ENCODE results near the gene LIN28B.

Gene LIN28B, protein sequence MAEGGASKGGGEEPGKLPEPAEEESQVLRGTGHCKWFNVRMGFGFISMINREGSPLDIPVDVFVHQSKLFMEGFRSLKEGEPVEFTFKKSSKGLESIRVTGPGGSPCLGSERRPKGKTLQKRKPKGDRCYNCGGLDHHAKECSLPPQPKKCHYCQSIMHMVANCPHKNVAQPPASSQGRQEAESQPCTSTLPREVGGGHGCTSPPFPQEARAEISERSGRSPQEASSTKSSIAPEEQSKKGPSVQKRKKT

DNA sequence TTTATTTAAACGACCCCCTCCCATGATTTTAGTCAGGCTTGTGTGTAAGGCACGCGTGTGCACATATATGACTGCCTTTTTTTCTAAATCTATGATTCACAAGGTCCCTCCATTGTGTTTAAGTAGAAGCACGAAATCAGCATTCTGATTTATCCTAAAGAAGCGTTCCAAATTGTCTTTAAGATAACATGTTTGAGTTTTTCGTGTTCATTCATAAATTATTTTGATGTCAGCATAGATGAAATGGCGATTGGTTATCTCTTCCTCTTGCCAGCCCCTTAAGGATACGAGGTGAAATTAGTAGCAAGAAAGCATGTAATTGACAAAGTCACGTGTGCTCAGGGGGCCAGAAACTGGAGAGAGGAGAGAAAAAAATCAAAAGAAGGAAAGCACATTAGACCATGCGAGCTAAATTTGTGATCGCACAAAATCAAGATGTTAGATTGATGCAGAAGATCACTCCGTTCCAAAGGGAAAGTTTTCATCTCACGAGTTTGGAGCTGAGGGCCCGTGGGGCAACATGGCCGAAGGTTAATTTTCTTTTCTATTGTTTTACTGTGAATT is at the start of gene LIN28B:
Gene LIN28B (plus strand): TSS at position 377 of the 564 bp plus-strand sequence. CDS start 144 bp downstream, at position 521.
- TF ChIP-seq, protein P1, sequence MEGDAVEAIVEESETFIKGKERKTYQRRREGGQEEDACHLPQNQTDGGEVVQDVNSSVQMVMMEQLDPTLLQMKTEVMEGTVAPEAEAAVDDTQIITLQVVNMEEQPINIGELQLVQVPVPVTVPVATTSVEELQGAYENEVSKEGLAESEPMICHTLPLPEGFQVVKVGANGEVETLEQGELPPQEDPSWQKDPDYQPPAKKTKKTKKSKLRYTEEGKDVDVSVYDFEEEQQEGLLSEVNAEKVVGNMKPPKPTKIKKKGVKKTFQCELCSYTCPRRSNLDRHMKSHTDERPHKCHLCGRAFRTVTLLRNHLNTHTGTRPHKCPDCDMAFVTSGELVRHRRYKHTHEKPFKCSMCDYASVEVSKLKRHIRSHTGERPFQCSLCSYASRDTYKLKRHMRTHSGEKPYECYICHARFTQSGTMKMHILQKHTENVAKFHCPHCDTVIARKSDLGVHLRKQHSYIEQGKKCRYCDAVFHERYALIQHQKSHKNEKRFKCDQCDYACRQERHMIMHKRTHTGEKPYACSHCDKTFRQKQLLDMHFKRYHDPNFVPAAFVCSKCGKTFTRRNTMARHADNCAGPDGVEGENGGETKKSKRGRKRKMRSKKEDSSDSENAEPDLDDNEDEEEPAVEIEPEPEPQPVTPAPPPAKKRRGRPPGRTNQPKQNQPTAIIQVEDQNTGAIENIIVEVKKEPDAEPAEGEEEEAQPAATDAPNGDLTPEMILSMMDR (IDR thresholded peaks at IDR 0.05; ENCODE audit: control extremely low read depth, extremely low read depth, low read depth, missing control alignments), result no peak
- POLR2A ChIA-PET, result no interaction called here
- no peak for DNase-seq (ENCODE audit: extremely low spot score)
- CTCF ChIA-PET, result no interaction called here

DNA sequence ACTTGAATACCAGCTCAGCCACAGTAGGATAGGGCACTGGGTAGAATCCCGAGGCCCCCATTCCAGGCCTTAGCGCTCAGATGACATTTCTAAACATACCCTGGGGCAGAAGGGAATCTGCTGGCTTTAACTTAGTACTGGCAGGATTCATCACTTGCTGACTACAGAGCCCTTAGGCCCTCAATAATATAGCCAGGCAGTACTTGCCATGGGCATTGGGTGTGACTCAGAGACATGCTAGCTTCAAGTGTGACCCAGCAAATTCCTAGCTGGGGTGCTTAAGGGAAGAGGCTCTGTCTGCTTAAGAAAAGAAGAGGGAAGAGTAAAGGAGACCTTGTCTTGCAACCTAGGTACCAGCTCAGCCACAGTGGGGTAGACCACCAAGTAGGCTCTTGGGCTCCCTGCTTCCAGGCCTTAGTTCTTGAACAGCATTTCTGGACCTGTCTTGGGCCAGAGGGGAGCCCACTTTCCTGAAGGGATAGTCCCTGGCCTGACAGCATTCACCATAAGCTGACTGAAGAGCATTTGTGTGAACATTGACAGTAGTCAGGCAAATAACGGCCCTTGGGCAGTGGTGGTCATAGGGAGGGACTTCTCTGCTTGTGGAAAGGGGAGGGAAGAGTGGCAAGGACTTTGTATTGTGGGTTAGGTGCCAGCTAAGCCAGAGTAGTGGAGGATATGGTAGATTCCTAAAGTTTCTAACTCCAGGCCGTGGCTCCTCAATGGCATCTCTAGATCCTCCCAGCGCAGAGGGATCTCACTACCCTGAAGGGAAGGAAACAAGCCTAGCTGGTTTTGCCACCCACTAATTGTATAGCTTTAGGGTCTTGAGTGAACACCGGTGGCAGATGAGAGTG is 48.6 kb upstream of the LIN28B start:
- ChIA-PET CTCF (interaction anchor here (1.2 to 1.3 kb wide), 2 partner anchors 9 to 11 kb away, joined by 3 to 4 read pairs; no protein-coding TSS in a partner anchor), POLR2A (interaction anchor here (0.6 kb wide), 1 partner anchor 275 kb away, joined by 3 read pairs; no protein-coding TSS in a partner anchor)
- TF ChIP-seq, protein P1 (IDR thresholded peaks at IDR 0.05; ENCODE audit: control extremely low read depth, extremely low read depth, low read depth, missing control alignments), result no peak
- DNase-seq (ENCODE audit: extremely low spot score), result no peak

DNA sequence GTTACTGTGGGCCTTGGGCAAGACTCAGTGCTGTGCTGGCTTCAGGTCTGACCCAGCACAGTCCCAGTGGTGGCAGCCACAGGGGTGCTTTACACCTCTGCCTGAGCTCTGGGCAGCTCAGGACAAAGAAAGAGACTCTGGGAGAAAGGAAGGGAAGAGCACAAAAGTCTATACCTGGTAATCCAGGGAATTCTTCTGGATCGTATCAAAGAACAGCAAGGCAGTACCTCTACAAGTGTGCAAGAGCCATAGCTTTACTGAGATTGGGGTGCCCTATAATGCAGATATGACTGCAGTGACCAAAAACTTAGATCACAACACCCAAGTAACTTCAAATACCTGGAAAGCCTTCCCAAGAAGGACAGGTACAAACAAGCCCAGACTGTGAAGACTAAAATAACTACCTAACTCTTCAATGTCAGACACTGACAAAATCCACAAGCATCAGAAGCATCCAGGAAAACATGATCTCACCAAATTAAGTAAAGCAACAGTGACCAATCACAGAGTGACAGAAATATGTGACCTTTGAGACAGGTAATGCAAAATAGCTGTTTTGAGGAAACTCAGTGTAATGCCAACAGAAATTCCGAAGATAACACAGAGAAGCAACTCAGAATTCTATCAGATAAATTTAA is 47.9 kb upstream of the LIN28B start:
- CTCF ChIA-PET, result interaction anchor here (1.2 to 1.3 kb wide), 2 partner anchors 10 kb away, joined by 3 to 4 read pairs; no protein-coding TSS in a partner anchor
- POLR2A ChIA-PET, result interaction anchor here (0.6 kb wide), 1 partner anchor 274 kb away, joined by 3 read pairs; no protein-coding TSS in a partner anchor
- no peak for DNase-seq (ENCODE audit: extremely low spot score)
- TF ChIP-seq, protein P1 (IDR thresholded peaks at IDR 0.05; ENCODE audit: control extremely low read depth, extremely low read depth, low read depth, missing control alignments), result no peak

DNA sequence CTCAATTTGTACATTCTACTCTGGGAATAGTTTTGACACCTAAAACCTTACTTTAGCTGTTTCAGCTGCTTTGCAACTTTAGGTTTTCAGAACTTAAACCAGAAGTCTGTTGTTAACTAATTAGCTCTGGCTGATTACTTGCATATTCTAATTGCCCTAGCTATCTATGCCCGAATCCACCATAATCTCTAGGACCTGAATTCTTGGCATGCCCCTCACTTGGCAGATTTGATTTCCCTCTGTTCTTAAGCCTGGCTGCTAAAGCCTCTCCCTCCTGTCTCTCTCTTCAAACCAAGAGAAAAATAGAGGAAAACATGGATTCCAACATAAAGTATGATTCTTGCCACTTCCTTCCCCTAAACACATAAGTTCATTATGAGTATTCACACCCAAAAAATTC is 35.0 kb upstream of the LIN28B start:
- TF ChIP-seq, protein P1 (IDR thresholded peaks at IDR 0.05; ENCODE audit: control extremely low read depth, extremely low read depth, low read depth, missing control alignments), result no peak
- no peak for DNase-seq (ENCODE audit: extremely low spot score)
- POLR2A ChIA-PET, result no interaction called here
- CTCF ChIA-PET, result interaction anchor here (1.4 kb wide), 1 partner anchor 120 kb away, joined by 3 read pairs; no protein-coding TSS in a partner anchor

DNA sequence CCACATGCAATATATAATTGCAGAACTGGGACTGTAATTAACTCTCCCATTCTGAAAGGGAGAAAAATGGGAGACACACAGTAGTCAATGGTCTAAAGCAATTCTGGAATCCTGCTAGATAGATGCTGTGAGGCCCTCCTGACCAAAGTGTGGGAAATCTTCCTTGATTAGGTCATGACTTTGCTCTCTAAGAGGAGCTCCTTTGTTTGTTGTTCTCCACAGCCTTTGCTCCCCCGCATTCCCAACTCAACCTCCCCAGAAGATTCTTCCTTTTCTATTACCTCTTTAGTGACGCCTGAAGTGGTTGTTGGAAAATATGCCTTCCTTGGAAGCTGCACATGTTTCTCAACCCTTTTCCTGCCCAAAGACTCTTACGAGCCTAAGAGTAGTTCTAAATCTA is 28.8 kb upstream of the LIN28B start:
- ChIA-PET POLR2A (no interaction called here), CTCF (interaction anchor here (2.8 kb wide), 1 partner anchor 8 kb away, joined by 10 read pairs; no protein-coding TSS in a partner anchor)
- TF ChIP-seq, protein P1 (IDR thresholded peaks at IDR 0.05; ENCODE audit: control extremely low read depth, extremely low read depth, low read depth, missing control alignments), result no peak
- no peak for DNase-seq (ENCODE audit: extremely low spot score)

DNA sequence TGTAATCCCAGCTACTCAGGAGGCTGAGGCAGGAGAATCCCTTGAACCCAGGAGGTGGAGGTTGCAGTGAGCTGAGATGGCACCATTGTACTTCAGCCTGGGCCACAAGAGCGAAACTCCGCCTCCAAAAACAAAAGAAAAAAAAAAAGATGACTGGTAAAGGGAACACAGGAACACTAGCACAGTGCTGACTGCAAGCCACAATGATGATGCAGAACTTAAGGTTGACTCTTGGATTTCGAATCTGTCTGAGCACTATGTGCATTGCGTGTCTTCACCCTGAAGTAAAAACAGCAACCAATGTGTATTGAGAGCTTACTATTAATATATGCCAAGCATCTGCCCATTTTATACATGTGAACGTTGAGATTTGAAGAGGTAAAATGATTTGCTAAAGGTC is 27.6 kb upstream of the LIN28B start:
- ChIA-PET CTCF (interaction anchor here (1.0 to 1.4 kb wide), 2 partner anchors 31 to 36 kb away, joined by 3 to 4 read pairs; no protein-coding TSS in a partner anchor), POLR2A (no interaction called here)
- TF ChIP-seq, protein P1 (IDR thresholded peaks at IDR 0.05; ENCODE audit: control extremely low read depth, extremely low read depth, low read depth, missing control alignments), result no peak
- DNase-seq (ENCODE audit: extremely low spot score), result no peak

Measured in GM10248 (cell line).